ENCODE data around the gene MBD3L4.
"Not testable (repeated sequence)": the region's sequence is repeated elsewhere in the genome, so short reads cannot be mapped to it uniquely, and the experiment has no call there.

The MBD3L4 gene

GRCh38 chr19:7041563-7041962 lies 1.6 kb upstream of the MBD3L4 start:
- not testable (repeated sequence) for DNase-seq

GRCh38 chr19:7030278-7030677 lies 9.7 kb downstream of the MBD3L4 start, which contains the start of gene MBD3L5:
Gene MBD3L5 (plus strand): TSS chr19:7030578. CDS start chr19:7030612, 34 bp downstream.
- DNase-seq: not testable (repeated sequence)

GRCh38 chr19:7028790-7029189 lies 11.2 kb downstream of the MBD3L4 start:
- not testable (repeated sequence) for DNase-seq

- DNase-seq: not testable (repeated sequence)
Measured at GRCh38 chr19:7021331-7021730, 18.6 kb downstream of the MBD3L4 start, which contains the start of gene MBD3L2B. Gene MBD3L2B (minus strand): TSS chr19:7021431. CDS start chr19:7021397, 34 bp downstream.

- DNase-seq: no peak
Measured at GRCh38 chr19:7018828-7019227, 21.2 kb downstream of the MBD3L4 start.

GRCh38 chr19:7013678-7014077 lies 26.3 kb downstream of the MBD3L4 start:
- no peak for DNase-seq

GRCh38 chr19:7010722-7011593 lies 29.0 kb downstream of the MBD3L4 start:
- peak; percentile 28 to 31 for DNase-seq

GRCh38 chr19:7007859-7008258 lies 32.1 kb downstream of the MBD3L4 start:
- no peak for DNase-seq

- DNase-seq: no peak
Measured at GRCh38 chr19:7006135-7006704, 33.8 kb downstream of the MBD3L4 start.

GRCh38 chr19:7004313-7004931 lies 35.6 kb downstream of the MBD3L4 start:
- no peak for DNase-seq

- no peak for DNase-seq
Measured at GRCh38 chr19:7000816-7001215, 39.2 kb downstream of the MBD3L4 start.

- no peak for DNase-seq
Measured at GRCh38 chr19:7000333-7000732, 39.6 kb downstream of the MBD3L4 start.

GRCh38 chr19:6999933-7000332 lies 40.0 kb downstream of the MBD3L4 start:
- DNase-seq: no peak

GRCh38 chr19:6997679-6998445 lies 42.1 kb downstream of the MBD3L4 start:
- DNase-seq: no peak

- DNase-seq: no peak
Measured at GRCh38 chr19:6996810-6997209, 43.2 kb downstream of the MBD3L4 start.

- DNase-seq: no peak
Measured at GRCh38 chr19:6995054-6995453, 44.9 kb downstream of the MBD3L4 start.

- no peak for DNase-seq
Measured at GRCh38 chr19:6988257-6988656, 51.7 kb downstream of the MBD3L4 start.

GRCh38 chr19:6987850-6988249 lies 52.1 kb downstream of the MBD3L4 start:
- no peak for DNase-seq

All from stimulated activated CD4-positive, alpha-beta T cell treated with anti-CD3 and anti-CD28 coated beads, Interleukin-2, amount 100 ng/mL, for 24 hours (primary cell).